SK-N-SH treated with all-trans-retinoic acid at 6 μM for 48 hours (cell line): ENCODE data around the gene WDR48.

Source experiments
- ATAC-seq: fragments of 200-7000 bp; cut with Tn5 transposase; 3 replicates; pipeline ENCODE4 v1.9.1; 2020; ENCODE audit warnings: mild to moderate bottlenecking, moderate library complexity
- ARNTL ChIP-seq: fragments of 450-650 bp; formaldehyde crosslinking; IDR thresholded peaks from 2 replicates; pipeline ENCODE4 v1.5.0; 2020; ENCODE audit warnings: low read depth, mild to moderate bottlenecking, moderate library complexity, borderline replicate concordance
- BACH2 ChIP-seq: fragments of 250-450 bp; sonication (Bioruptor Pico); IDR thresholded peaks from 2 replicates; pipeline ENCODE4 v1.9.0; 2021; ENCODE audit warnings: mild to moderate bottlenecking, borderline replicate concordance
- CSDC2 ChIP-seq: fragments of 250-450 bp; sonication (Bioruptor Pico); IDR thresholded peaks from 2 replicates; pipeline ENCODE4 v1.5.0; 2020; ENCODE audit warnings: mild to moderate bottlenecking, moderate library complexity
- ESRRG ChIP-seq: fragments of 250-450 bp; sonication (Bioruptor Pico); IDR thresholded peaks from 2 replicates; pipeline ENCODE4 v1.6.1; 2021; ENCODE audit warnings: mild to moderate bottlenecking
- GLIS3 ChIP-seq: fragments of 250-450 bp; sonication (Bioruptor Pico); IDR thresholded peaks from 2 replicates; pipeline ENCODE4 v1.5.0; 2020; ENCODE audit warnings: mild to moderate bottlenecking, moderate library complexity
- OSR1 ChIP-seq: fragments of 250-450 bp; sonication (Bioruptor Pico); IDR thresholded peaks from 2 replicates; pipeline ENCODE4 v1.8.0; 2022; ENCODE audit warnings: moderate library complexity, mild to moderate bottlenecking, inconsistent platforms
- PPARA ChIP-seq: fragments of 250-450 bp; sonication (Bioruptor Pico); IDR thresholded peaks from 2 replicates; pipeline ENCODE4 v1.5.0; 2020; ENCODE audit warnings: mild to moderate bottlenecking, borderline replicate concordance
- RARB ChIP-seq: fragments of 250-450 bp; sonication (Bioruptor Pico); IDR thresholded peaks from 2 replicates; pipeline ENCODE4 v1.8.0; 2021; ENCODE audit warnings: mild to moderate bottlenecking, moderate library complexity
- TOX ChIP-seq: fragments of 250-450 bp; sonication (Bioruptor Pico); IDR thresholded peaks from 2 replicates; pipeline ENCODE4 v1.8.0; 2021; ENCODE audit warnings: mild to moderate bottlenecking, moderate library complexity, borderline replicate concordance
- ZC3H10 ChIP-seq: fragments of 250-450 bp; sonication (Bioruptor Pico); IDR thresholded peaks from 2 replicates; pipeline ENCODE4 v1.5.1; 2021; ENCODE audit warnings: mild to moderate bottlenecking, moderate library complexity
- ZFP3 ChIP-seq: fragments of 250-450 bp; sonication (Bioruptor Pico); IDR thresholded peaks from 2 replicates; pipeline ENCODE4 v1.5.0; 2020; ENCODE audit warnings: mild to moderate bottlenecking, moderate library complexity
- ZFP30 ChIP-seq: fragments of 450-650 bp; formaldehyde crosslinking; IDR thresholded peaks from 2 replicates; pipeline ENCODE4 v1.5.0; 2022; ENCODE audit warnings: mild to moderate bottlenecking, moderate library complexity
- ZNF565 ChIP-seq: fragments of 450-650 bp; formaldehyde crosslinking; conservative IDR thresholded peaks from 2 replicates; pipeline ENCODE4 v1.5.0; 2020; ENCODE audit warnings: low read depth, mild to moderate bottlenecking, moderate library complexity
- ZNF70 ChIP-seq: fragments of 450-650 bp; formaldehyde crosslinking; IDR thresholded peaks from 2 replicates; pipeline ENCODE4 v1.5.0; 2020; ENCODE audit warnings: mild to moderate bottlenecking, moderate library complexity
- TF ChIP-seq, protein P1 (sequence below): fragments of 250-450 bp; sonication (Bioruptor Pico); IDR thresholded peaks from 2 replicates; pipeline ENCODE4 v1.5.1; 2021; ENCODE audit warnings: mild to moderate bottlenecking, moderate library complexity
- TF ChIP-seq, protein P2 (sequence below): fragments of 250-450 bp; sonication (Bioruptor Pico); IDR thresholded peaks from 2 replicates; pipeline ENCODE4 v1.5.1; 2020; ENCODE audit warnings: low read depth, mild to moderate bottlenecking, moderate library complexity
- TF ChIP-seq, protein P3 (sequence below): fragments of 250-450 bp; sonication (Bioruptor Pico); IDR thresholded peaks from 2 replicates; pipeline ENCODE4 v1.8.0; 2020; ENCODE audit warnings: mild to moderate bottlenecking, moderate library complexity, borderline replicate concordance
- TF ChIP-seq, protein P4 (sequence below): fragments of 250-450 bp; sonication (Bioruptor Pico); IDR thresholded peaks from 2 replicates; pipeline ENCODE4 v1.5.0; 2020; ENCODE audit warnings: mild to moderate bottlenecking, moderate library complexity
- TF ChIP-seq, protein P5 (sequence below): fragments of 250-450 bp; sonication (Bioruptor Pico); IDR thresholded peaks from 2 replicates; pipeline ENCODE4 v1.8.0; 2021; ENCODE audit warnings: low read depth, mild to moderate bottlenecking, moderate library complexity, borderline replicate concordance

The WDR48 gene

DNA sequence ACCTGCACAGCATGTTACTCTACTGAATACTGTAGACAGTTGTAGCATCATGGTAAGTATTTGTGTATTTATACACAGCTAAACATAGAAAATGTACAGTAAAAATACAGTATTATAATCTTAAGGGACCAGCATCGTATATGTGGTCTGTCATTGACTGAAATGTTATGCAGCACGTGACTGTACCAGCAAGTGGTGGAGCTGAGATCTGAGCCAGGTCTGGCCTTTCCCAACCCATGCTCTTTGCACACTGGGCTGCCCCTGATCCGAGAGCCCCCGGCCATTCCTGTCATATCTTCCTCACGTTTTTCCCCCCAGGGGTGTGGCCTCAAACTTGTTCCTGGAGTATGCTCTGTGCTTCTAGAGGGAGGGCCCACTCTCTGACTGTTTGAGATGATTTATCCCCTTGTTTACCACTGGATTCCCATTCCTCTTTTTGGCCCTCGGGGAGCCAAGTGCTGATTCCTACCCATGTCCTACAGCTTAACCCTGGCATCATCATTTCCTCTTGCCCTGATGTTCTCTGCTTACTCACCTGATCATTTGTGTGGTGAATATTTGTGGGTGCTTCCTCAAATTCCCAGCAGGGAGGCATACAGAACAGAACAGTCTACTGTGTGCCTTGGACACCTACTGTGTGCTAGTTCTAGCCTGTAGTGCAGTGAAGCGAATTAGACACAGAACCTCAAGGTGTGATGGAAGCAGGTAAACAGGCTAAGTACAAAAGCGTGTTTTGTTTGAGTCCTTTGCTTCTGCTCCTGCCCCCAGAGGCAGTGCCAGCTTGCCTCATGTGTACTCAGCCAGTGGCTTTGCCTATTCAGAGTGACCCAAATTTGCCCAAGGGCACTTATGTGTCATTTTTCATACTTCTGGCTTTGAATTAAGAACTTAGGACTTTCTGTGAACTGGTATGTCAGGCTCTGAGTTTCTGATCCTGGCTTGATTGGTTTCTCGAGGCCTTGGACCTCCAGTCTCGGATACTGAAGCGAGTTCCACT is 80.6 kb downstream of the WDR48 start:
- no peak for TF ChIP-seq CSDC2 (CRISPR knock-in tag)
- TF ChIP-seq, protein P1, sequence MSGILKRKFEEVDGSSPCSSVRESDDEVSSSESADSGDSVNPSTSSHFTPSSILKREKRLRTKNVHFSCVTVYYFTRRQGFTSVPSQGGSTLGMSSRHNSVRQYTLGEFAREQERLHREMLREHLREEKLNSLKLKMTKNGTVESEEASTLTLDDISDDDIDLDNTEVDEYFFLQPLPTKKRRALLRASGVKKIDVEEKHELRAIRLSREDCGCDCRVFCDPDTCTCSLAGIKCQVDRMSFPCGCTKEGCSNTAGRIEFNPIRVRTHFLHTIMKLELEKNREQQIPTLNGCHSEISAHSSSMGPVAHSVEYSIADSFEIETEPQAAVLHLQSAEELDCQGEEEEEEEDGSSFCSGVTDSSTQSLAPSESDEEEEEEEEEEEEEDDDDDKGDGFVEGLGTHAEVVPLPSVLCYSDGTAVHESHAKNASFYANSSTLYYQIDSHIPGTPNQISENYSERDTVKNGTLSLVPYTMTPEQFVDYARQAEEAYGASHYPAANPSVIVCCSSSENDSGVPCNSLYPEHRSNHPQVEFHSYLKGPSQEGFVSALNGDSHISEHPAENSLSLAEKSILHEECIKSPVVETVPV: no peak
- no peak for ATAC-seq

DNA sequence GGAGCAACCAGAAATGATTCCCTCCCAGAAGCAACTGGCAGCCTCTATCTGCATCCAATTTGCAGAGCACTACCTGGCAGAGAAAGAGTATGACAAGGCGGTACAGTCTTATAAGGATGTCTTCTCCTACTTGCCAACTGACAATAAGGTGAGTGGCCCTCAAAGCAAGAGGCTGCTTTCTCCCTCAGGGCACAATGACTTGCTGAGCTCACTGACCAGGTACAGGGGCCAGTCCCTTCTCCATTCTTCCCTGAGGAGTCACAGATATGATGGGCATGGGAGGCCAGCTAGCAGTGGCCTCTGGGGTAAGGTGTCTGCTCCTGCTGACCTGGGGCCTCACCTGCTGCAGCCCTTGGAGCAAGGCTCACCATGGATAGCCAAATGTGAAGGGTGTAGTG is 81.3 kb downstream of the WDR48 start:
- TF ChIP-seq ZC3H10 (no peak), ZFP3 (CRISPR knock-in tag) (no peak), PPARA (CRISPR knock-in tag) (no peak), GLIS3 (no peak), TOX (no peak), ZNF70 (CRISPR knock-in tag) (no peak), ARNTL (CRISPR knock-in tag) (no peak), ZNF565 (CRISPR knock-in tag) (no peak)
- TF ChIP-seq, protein P2, sequence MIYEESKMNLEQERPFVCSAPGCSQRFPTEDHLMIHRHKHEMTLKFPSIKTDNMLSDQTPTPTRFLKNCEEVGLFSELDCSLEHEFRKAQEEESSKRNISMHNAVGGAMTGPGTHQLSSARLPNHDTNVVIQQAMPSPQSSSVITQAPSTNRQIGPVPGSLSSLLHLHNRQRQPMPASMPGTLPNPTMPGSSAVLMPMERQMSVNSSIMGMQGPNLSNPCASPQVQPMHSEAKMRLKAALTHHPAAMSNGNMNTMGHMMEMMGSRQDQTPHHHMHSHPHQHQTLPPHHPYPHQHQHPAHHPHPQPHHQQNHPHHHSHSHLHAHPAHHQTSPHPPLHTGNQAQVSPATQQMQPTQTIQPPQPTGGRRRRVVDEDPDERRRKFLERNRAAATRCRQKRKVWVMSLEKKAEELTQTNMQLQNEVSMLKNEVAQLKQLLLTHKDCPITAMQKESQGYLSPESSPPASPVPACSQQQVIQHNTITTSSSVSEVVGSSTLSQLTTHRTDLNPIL: no peak
- TF ChIP-seq, protein P3, sequence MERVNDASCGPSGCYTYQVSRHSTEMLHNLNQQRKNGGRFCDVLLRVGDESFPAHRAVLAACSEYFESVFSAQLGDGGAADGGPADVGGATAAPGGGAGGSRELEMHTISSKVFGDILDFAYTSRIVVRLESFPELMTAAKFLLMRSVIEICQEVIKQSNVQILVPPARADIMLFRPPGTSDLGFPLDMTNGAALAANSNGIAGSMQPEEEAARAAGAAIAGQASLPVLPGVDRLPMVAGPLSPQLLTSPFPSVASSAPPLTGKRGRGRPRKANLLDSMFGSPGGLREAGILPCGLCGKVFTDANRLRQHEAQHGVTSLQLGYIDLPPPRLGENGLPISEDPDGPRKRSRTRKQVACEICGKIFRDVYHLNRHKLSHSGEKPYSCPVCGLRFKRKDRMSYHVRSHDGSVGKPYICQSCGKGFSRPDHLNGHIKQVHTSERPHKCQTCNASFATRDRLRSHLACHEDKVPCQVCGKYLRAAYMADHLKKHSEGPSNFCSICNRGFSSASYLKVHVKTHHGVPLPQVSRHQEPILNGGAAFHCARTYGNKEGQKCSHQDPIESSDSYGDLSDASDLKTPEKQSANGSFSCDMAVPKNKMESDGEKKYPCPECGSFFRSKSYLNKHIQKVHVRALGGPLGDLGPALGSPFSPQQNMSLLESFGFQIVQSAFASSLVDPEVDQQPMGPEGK (CRISPR knock-in tag): no peak
- TF ChIP-seq, protein P4, sequence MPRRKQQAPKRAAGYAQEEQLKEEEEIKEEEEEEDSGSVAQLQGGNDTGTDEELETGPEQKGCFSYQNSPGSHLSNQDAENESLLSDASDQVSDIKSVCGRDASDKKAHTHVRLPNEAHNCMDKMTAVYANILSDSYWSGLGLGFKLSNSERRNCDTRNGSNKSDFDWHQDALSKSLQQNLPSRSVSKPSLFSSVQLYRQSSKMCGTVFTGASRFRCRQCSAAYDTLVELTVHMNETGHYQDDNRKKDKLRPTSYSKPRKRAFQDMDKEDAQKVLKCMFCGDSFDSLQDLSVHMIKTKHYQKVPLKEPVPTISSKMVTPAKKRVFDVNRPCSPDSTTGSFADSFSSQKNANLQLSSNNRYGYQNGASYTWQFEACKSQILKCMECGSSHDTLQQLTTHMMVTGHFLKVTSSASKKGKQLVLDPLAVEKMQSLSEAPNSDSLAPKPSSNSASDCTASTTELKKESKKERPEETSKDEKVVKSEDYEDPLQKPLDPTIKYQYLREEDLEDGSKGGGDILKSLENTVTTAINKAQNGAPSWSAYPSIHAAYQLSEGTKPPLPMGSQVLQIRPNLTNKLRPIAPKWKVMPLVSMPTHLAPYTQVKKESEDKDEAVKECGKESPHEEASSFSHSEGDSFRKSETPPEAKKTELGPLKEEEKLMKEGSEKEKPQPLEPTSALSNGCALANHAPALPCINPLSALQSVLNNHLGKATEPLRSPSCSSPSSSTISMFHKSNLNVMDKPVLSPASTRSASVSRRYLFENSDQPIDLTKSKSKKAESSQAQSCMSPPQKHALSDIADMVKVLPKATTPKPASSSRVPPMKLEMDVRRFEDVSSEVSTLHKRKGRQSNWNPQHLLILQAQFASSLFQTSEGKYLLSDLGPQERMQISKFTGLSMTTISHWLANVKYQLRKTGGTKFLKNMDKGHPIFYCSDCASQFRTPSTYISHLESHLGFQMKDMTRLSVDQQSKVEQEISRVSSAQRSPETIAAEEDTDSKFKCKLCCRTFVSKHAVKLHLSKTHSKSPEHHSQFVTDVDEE (CRISPR knock-in tag): no peak
- TF ChIP-seq, protein P5, sequence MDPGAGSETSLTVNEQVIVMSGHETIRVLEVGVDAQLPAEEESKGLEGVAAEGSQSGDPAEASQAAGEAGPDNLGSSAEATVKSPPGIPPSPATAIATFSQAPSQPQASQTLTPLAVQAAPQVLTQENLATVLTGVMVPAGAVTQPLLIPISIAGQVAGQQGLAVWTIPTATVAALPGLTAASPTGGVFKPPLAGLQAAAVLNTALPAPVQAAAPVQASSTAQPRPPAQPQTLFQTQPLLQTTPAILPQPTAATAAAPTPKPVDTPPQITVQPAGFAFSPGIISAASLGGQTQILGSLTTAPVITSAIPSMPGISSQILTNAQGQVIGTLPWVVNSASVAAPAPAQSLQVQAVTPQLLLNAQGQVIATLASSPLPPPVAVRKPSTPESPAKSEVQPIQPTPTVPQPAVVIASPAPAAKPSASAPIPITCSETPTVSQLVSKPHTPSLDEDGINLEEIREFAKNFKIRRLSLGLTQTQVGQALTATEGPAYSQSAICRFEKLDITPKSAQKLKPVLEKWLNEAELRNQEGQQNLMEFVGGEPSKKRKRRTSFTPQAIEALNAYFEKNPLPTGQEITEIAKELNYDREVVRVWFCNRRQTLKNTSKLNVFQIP (CRISPR knock-in tag): no peak
- no peak for ATAC-seq

DNA sequence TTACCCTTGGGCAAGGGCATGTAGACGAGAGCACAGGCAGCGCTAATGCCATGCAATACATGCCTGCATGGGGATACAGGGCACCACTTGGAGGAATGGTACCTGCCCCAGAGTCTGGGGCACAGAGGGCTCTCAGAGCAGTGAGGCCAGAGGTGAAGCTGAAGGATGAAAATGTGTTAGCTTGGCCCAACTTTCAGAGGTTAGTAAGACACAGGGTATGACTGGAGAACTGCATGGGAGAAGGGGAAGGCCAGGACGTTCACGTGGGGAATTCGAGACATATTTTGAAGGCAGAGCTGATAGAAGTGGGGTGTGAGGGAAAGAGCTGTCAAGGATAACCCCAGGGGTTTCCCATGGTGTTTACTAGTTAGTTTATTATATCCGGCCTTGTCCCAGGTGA is 82.0 kb downstream of the WDR48 start:
- TF ChIP-seq GLIS3 (no peak), CSDC2 (CRISPR knock-in tag) (no peak), RARB (CRISPR knock-in tag) (no peak), ZFP30 (CRISPR knock-in tag) (no peak), BACH2 (CRISPR knock-in tag) (no peak), TOX (no peak), ZC3H10 (no peak), OSR1 (CRISPR knock-in tag) (no peak), ESRRG (no peak)
- TF ChIP-seq, protein P3 (CRISPR knock-in tag): no peak
- ATAC-seq: no peak
